ENCODE data around the gene MYZAP. TPM values are rescaled to one million over a fixed set of nuclear protein-coding genes. Genes with fewer than 3 reads are reported as not detected.
A peak's percentile ranks its signal among the peaks of the same experiment; 100 is the strongest.

The MYZAP gene
- total RNA-seq, 1 donor from 2014 or later, result 0.28 TPM

DNA sequence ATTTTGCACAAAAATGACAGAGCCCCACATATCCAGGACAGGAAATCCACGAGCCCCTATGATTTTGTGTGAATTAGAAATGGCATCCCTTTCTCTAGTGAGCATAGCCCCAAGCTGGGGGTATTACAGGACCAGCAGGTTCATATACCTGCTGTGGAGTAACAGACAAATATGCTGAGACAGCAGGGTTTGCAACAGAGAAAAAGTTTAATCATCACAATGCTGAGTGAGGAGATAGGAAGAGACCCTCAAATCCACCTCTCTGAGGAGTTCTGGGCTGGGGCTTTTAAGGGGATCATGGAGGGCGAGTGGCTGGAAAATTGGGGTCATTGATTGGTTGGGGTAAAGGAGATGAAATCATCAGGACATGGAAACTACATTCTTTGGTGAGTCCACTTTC lies 8.4 kb upstream of the MYZAP start:
- DNase-seq (ENCODE audit: low read depth, low spot score), result no peak
- H3K4me1 Mint-ChIP-seq, result no peaks in the 10 kb centered on the region
- peaks cover 3% of the 10 kb centered on the region for H3K36me3 Mint-ChIP-seq (ENCODE audit: low read depth)
- H3K9me3 Mint-ChIP-seq, result peaks cover 8% of the 10 kb centered on the region
- no peak overlapping the region for H3K27ac Mint-ChIP-seq (ENCODE audit: unreplicated experiment)
- no peak for TF ChIP-seq CTCF (conservative IDR thresholded peaks at IDR 0.05)
- H3K27me3 Mint-ChIP-seq (ENCODE audit: low read depth), result peaks cover 29% of the 10 kb centered on the region
- no peak overlapping the region for H3K4me3 Mint-ChIP-seq

GRCh38 chr15:57583720-57584119 lies 8.0 kb upstream of the MYZAP start:
- no peak for DNase-seq (ENCODE audit: low read depth, low spot score)
- H3K9me3 Mint-ChIP-seq, result peaks cover 8% of the 10 kb centered on the region

DNA sequence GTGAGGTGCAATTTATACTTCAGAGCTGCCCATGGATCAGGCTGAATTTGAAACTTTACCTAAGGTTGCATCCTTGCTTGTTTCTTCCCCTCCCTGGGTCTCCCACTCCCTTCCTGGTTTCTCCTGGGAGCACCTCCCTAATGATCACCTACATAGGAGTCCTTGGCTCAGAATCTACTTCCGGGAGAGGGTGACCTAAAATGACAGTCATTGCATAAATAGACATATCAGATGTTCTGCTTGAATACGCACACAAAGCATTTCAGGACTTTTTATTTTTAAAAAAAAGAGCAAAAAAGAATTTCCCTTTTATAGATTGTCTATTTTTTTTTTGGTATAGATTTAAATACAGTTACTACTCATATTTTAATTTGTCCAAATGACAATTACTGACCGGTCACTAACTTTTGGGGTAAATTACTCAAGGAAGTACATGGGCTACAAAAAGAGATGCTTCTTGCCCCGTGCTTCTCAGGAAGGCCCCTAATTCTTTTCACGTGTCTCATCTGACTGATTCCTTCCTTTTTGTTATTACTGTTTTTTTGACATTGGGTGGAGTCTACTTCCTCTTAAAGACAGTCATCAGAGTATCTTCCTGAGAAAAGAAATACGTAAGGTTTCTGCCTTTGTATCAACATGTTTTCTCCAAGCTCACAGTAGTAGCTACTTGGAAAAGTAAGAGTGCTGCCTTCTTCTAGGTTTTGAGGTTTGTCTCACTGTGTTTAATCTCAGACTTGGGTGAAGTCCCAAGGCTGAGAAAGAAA lies 4.9 kb upstream of the MYZAP start:
- no peak for TF ChIP-seq CTCF (conservative IDR thresholded peaks at IDR 0.05)
- H3K9me3 Mint-ChIP-seq, result peaks cover 8% of the 10 kb centered on the region
- no peaks in the 10 kb centered on the region for H3K4me1 Mint-ChIP-seq
- no peak for DNase-seq (ENCODE audit: low read depth, low spot score)
- no peak overlapping the region for H3K27ac Mint-ChIP-seq (ENCODE audit: unreplicated experiment)
- H3K4me3 Mint-ChIP-seq, result no peak overlapping the region
- peaks cover 49% of the 10 kb centered on the region for H3K27me3 Mint-ChIP-seq (ENCODE audit: low read depth)
- H3K36me3 Mint-ChIP-seq (ENCODE audit: low read depth), result peaks cover 3% of the 10 kb centered on the region

More at GRCh38 chr15:57583720-57584119, 8.0 kb upstream of the MYZAP start:
- H3K4me1 Mint-ChIP-seq, result no peaks in the 10 kb centered on the region
- TF ChIP-seq CTCF (conservative IDR thresholded peaks at IDR 0.05), result no peak
- peaks cover 28% of the 10 kb centered on the region for H3K27me3 Mint-ChIP-seq (ENCODE audit: low read depth)
- no peak overlapping the region for H3K27ac Mint-ChIP-seq (ENCODE audit: unreplicated experiment)
- no peak overlapping the region for H3K4me3 Mint-ChIP-seq
- peaks cover 3% of the 10 kb centered on the region for H3K36me3 Mint-ChIP-seq (ENCODE audit: low read depth)

GRCh38 chr15:57589281-57589680 lies 2.4 kb upstream of the MYZAP start:
- Mint-ChIP-seq H3K9me3 (peaks cover 3% of the 10 kb centered on the region), H3K27me3 (ENCODE audit: low read depth) (peaks cover 63% of the 10 kb centered on the region), H3K4me1 (no peaks in the 10 kb centered on the region), H3K4me3 (no peak overlapping the region), H3K36me3 (ENCODE audit: low read depth) (no peaks in the 10 kb centered on the region), H3K27ac (ENCODE audit: unreplicated experiment) (peak overlapping the region; percentile 28)
- no peak for DNase-seq (ENCODE audit: low read depth, low spot score)
- no peak for TF ChIP-seq CTCF (conservative IDR thresholded peaks at IDR 0.05)

- no peak for DNase-seq (ENCODE audit: low read depth, low spot score)
- Mint-ChIP-seq H3K27ac (ENCODE audit: unreplicated experiment) (no peak overlapping the region), H3K27me3 (ENCODE audit: low read depth) (peaks cover 64% of the 10 kb centered on the region), H3K4me3 (peak overlapping the region; percentile 32), H3K9me3 (peaks cover 3% of the 10 kb centered on the region), H3K4me1 (no peaks in the 10 kb centered on the region), H3K36me3 (ENCODE audit: low read depth) (no peaks in the 10 kb centered on the region)
- TF ChIP-seq CTCF (conservative IDR thresholded peaks at IDR 0.05), result no peak
These were observed 1.9 kb upstream of the MYZAP start for GRCh38 chr15:57589754-57590153.

All from neural crest cell (in vitro differentiated cells).